Stimulated activated CD4-positive, alpha-beta T cell treated with anti-CD3 and anti-CD28 coated beads, Interleukin-1b, Interleukin-23, amount 100 ng/mL, for 4 hours (primary cell): Measurements from ENCODE around the gene CDK19.
"Not testable (repeated sequence)": the region's sequence is repeated elsewhere in the genome, so short reads cannot be mapped to it uniquely, and the experiment has no call there.

ENCODE experiments used
- DNase-seq, 2 donors: peaks; one replicate each; pipeline ENCODE4 v3.0.0-alpha.2; 2020; ENCODE audit warnings: low read depth in 2 of 2

The CDK19 gene

GRCh38 chr6:110813338-110814101 lies 1.7 kb downstream of the CDK19 start:
- DNase-seq: no peak

GRCh38 chr6:110812719-110813118 lies 2.5 kb downstream of the CDK19 start:
- no peak for DNase-seq

- no peak for DNase-seq
These were observed 4.2 kb downstream of the CDK19 start for GRCh38 chr6:110810896-110811586.

- no peak for DNase-seq
These were observed 5.5 kb downstream of the CDK19 start for GRCh38 chr6:110809792-110810191.

GRCh38 chr6:110802175-110802574 lies 13.1 kb downstream of the CDK19 start:
- DNase-seq: not testable (repeated sequence)

DNA sequence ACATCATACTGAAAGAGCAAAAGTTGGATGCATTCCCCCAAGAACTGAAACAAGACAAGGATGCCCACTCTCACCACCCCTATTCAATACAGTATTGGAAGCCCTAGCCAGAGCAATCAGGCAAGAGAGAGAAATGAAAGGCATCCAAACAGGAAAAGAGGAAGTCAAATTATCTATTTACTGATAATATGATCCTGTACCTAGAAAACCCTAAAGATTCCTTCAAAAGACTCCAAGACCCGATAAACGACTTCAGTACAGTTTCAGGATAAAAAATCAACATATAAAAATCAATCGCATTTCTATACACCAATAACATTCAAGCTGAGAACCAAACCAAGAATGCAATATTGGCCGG lies 14.5 kb downstream of the CDK19 start:
- no peak for DNase-seq

DNA sequence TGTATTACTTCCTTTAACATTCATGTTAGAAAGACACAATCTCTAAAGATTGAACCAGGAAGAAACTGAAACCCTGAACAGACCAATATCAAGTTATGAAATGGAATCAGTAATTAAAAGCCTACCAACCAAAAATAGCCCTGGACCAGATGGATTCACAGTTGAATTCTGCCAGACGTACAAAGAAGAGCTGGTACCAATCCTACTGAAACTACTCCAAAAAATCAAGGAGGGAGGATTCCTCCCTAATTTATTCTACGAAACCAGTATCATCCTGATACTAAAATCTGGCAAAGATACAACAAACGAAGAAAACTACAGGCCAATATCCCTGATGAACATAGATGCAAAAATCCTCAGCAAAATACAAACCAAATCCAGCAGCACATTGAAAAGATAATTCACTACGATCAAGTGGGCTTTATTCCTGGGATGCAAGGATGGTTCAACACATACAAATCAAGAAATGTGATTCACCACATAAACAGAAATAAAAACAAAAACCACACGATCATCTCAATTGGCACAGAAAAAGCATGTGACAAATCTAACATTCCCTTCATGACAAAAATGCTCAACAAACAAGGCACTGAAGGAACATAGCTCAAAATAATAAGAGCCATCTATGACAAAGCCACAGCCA lies 15.0 kb downstream of the CDK19 start:
- DNase-seq: no peak

GRCh38 chr6:110799655-110800054 lies 15.6 kb downstream of the CDK19 start:
- DNase-seq: no peak

GRCh38 chr6:110799189-110799588 lies 16.1 kb downstream of the CDK19 start:
- no peak for DNase-seq

DNA sequence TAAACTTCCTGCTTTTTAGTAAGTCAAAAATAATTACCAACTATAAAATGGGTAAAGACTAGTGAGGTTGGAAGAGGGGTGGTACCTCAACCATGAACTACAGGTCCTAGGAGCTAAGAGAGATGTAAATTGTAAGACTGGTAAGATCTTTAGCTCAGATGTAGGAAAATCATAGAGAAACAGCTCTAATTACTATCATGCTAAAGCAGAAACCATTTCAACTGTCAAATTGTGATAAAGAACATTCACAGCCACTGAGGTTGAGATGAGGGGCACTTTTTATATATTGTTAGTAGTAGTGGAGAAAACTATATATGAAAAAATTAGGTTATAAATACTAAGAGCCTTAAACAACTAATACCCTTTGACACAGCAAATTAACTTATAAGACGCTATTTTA lies 20.0 kb downstream of the CDK19 start:
- DNase-seq: no peak

GRCh38 chr6:110786696-110787095 lies 28.6 kb downstream of the CDK19 start:
- DNase-seq: no peak

DNA sequence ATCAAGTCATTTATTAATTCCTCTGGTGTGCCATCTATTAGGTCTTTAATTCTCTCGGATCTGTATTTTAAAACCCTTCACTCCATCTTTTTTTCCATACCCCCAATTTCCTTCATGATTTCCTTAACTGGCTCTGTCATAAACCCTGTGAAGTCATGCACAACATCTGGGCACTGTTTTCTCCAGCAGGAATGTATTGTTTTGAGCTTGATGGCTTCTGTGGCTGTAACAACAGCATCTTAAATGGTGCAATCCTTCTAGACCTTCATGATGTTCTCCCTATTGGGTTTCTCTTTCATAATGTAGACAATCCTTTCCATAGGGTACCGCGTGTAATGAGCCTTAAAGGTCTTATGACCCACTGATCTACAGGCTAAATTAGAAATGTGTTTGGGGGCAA lies 29.0 kb downstream of the CDK19 start:
- no peak for DNase-seq

GRCh38 chr6:110784610-110784979 lies 30.7 kb downstream of the CDK19 start:
- DNase-seq: no peak

DNA sequence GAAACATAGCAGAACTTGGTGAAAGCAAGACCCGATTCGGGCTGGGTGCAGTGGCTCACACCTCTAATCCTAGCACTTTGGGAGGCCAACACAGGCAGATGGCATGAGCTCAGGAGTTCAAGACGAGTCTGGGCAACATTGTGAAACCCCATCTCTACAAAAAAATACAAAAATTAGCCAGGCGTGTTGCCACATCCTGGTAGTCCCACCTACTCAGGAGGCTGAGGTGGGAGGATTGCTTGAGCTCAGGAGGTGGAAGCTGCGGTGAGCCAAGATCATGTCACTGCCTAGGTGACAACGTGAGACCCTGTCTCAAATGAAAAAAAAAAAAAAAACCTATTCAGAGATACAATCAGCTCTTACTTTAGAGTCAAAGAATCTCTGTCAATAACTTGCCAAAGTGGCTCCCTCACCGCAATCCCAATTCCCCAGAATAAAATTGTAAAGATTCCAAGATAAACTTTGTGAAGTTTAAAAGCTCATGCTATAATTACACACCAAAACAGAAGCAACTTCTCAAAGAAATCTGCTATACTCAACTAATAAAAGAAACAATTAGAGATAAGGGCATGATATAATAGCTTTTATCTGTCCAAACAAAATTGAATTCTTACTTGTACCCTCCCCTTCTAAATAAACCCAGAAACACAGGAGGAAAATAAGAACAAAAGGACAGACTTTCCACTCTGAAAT lies 33.6 kb downstream of the CDK19 start:
- DNase-seq: no peak

DNA sequence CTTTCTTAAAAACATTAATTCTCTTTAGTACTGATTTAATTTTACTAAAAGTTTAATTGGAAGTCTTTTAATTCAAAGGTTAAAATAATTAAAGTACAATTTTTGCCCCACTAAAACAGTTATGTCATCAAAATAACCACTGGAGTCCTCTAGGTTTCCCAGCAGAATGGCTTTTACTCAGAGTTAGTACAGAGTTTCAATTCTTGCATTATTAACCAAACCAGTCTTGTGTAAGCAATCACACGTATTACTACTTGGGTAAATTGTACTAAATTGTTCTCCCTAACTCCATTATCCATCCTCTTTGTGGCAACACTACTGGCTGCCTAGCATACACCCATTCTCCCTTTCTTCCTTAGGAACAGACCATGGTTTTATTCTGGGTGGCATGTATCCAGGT lies 36.9 kb downstream of the CDK19 start:
- no peak for DNase-seq

- no peak for DNase-seq
These were observed 37.6 kb downstream of the CDK19 start for GRCh38 chr6:110777636-110778035.

DNA sequence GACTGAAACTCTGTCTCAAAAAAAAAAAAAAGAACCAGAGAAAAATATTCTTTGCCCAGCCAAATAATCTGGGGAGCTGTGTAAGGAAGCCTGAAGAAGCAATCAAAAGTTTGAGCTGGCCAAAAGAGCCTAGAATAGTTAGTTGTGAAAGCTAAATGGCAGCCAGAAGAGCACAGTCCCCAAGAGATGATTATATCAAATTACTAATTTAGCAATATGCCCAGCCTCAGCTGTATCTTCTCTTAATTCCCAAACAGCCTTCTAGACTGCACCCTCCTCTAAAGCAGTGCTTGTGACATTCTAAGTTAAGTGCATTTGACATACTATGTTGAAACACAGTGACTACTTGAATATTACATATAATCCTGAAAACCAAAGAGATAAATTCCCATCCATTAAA lies 38.9 kb downstream of the CDK19 start:
- no peak for DNase-seq

DNA sequence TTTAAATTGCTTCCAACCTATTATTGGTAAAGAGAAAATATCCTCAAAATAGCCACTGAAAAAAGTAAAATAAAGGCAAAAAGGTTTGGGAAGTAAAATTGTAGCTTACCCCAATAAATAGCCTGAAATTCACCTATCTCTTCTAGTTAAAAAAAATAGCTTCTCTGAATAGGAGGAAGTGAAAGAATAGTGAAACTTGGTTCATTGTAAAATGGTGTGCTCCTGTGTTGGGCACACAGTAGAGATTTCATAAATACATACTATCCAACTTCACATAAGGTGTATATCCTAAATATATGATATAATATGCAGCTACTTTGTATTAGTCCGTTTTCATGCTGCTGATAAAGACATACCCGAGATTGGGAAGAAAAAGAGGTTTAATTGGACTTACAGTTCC lies 45.3 kb downstream of the CDK19 start:
- DNase-seq: no peak

GRCh38 chr6:110768057-110768456 lies 47.2 kb downstream of the CDK19 start:
- no peak for DNase-seq

DNA sequence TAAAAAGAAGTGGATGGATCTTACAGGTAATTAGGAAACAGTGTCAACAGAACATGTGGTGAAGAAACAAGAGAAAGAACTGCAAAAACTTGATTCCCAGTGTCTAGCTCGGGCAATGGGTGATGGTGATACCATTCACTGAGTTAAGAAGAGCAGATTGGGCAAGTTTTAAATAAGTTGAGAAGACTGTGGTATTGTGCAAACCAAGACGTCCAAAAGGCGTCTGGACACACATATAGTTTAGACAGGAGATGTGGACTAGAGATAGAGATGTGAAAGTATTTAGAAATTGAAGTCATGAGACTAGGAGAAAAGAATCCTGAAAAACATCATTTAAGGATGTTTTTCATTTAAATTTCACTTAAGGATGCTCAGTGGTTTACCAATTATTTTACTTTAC lies 53.9 kb downstream of the CDK19 start:
- no peak for DNase-seq

- no peak for DNase-seq
These were observed 54.7 kb downstream of the CDK19 start for GRCh38 chr6:110760589-110760988.

GRCh38 chr6:110760098-110760497 lies 55.2 kb downstream of the CDK19 start:
- not testable (repeated sequence) for DNase-seq

DNA sequence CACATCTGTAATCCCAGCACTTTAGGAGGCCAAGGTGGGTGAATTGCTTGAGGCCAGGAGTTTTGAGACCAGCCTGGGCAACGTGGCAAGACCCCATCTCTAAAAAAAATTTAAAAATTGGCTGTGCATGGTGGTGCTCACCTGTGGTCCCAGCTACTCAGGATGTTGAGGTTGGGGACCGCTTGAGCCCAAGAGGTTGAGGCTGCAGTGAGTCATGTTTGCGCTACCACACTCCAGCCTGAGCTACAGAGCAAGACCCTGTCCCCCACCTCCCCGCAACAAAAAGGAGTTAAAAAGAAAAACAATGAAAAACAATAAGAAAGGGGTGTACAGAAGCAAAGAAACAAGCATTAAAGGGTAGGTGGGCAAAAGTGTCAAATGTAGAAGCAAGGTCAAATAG lies 57.3 kb downstream of the CDK19 start:
- no peak for DNase-seq
